Hematopoietic multipotent progenitor cell (in vitro differentiated cells): ENCODE measurements around the gene NHS. TPM values are rescaled to one million over a fixed set of nuclear protein-coding genes. Genes with fewer than 3 reads are reported as not detected.

Experiments
- DNase-seq, 3 donors: peaks; one replicate each; pipeline ENCODE4 v3.0.0-alpha.2; 2011 to 2015; ENCODE audit warnings: low read depth in 2 of 3, low spot score in 2 of 3
- total RNA-seq: library from RNA; depleted of rRNA; stranded (reverse); fragments of >200 nt; gene quantifications from one replicate; pipeline ENCODE4 v1.2.3, GENCODE V29; 2012

NHS gene
- total RNA-seq, 1 donor: under 0.01 TPM

DNA sequence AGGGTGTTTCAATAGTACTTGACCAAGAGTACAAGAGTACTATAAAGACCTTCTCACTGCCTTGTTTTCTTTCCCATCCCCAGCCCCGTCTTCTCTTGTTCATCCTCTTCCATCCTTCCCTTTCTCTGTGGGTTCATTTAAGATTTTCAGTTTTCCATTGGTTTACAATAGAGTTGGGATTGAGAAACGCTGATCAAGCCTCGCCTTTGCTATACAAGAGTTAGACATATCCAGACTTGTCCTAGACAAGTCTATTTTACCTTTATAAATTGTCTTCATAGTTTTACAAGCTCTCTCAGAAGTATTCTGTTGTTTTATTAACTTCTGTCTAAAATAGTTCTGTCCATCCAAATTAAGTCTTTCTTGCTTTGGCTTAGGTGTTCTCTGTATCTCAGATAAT lies 332.7 kb downstream of the NHS start:
- DNase-seq: no peak

GRCh38 chrX:17710871-17711301 lies 335.9 kb downstream of the NHS start:
- no peak for DNase-seq

DNA sequence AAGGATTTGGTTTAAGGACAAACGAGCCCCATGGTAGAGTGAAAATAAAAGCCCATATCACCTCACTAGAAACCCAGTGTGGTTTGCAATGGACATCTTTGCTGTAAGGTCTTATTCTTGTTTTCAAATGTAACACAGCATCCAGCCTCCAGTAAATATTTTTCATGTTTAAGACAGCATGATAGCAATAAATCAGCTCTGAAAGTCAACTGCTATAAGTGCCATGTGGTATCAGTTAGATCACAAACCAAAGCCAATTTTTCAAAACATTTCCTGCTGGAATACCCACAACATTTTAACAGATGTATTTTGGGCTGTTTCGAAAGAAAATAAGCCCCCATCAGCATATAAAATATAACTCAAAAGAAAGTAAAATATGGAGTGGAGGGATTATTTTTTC lies 338.3 kb downstream of the NHS start:
- no peak for DNase-seq

- no peak for DNase-seq
Measured at GRCh38 chrX:17718649-17719165, 343.7 kb downstream of the NHS start.

GRCh38 chrX:17719711-17720110 lies 344.7 kb downstream of the NHS start:
- no peak for DNase-seq

DNA sequence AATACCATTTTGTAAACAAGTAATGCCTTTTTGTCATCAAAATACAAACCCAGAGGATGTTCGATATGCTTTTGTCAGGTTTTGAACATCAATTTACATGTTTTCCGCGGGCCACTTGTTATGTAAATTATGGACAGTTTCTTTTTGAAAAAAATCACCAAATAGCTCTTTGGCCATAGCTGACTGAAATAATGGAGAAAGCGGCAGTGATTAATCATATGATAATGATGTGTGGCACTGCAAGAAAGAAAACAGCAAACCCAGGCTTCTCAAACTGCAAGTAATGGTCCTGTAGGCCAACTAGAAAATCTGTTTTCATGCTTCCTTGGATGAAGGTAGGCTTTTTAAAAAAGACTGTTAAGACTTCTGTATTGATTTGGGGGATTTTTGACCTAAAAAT lies 346.7 kb downstream of the NHS start:
- DNase-seq: no peak

GRCh38 chrX:17725181-17725580 lies 350.2 kb downstream of the NHS start:
- no peak for DNase-seq

DNA sequence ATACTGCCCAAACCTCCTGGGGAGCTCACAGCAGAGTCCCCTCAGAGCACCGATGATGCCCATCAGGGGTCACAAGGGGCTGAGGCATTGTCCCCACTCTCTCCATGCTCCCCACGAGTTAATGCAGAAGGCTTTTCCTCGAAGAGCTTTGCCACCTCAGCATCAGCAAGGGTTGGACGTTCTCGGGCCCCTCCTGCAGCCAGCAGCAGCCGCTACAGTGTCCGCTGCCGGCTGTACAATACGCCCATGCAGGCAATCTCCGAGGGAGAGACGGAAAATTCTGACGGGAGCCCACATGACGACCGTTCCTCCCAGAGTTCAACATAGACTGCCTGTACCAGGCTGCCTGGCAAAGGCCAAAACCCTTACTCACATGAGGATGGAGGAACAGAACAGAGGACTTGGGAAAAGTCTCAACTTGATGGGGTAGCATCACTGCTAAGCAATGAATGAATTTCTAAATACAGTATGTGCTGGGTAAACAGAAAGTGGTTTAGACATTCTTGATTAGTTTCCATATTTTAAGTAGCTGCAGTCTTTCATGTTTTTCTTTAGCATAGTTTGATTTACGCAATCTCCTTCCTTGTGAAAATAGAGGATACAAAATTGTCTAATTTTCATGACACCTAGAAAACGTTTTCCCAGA lies 357.3 kb downstream of the NHS start:
- no peak for DNase-seq

DNA sequence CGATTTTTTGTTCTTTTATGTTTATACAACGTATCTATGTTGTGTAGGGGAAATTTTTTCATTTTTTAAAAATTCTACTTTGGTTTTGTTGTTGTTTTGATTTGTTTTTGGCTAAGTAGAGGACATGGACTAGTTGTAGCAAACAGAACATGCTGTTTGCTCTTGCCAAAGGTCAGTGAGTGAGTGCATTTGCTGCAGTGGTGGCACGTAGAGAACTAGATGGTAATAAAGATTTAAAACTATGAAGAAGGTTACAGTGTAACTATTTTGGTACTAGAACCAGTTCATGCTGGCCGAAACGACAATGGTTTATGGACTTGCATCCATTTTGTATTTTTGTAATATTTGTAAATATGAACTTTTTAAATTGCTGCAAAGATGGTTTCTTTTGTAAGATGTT lies 360.4 kb downstream of the NHS start:
- no peak for DNase-seq

GRCh38 chrX:17736478-17736855 lies 361.5 kb downstream of the NHS start:
- peak in 1 of 3 donors; percentile 4 for DNase-seq

GRCh38 chrX:17736856-17737709 lies 362.1 kb downstream of the NHS start, which contains the start of gene SCML1:
Gene SCML1 (plus strand): TSS chrX:17737493. CDS start chrX:17744187, 6,694 bp downstream.
- DNase-seq: peak; percentile 67 to 94 (median 94)

DNA sequence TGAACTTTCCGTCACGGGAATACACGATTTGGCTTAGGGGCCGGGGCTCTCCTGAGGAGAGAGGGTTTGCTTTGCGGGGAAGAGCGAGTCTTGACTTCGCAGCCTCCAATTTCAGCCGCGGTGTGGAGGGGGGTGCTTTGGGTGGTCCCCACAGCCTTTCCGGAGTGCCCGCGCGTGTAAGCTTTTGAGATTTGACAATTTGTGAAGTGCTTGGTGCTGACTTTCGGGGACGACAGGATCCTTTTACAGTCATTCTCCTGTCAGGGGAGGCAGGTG lies 362.6 kb downstream of the NHS start:
- peak; percentile 21 to 38 (median 33) for DNase-seq

DNA sequence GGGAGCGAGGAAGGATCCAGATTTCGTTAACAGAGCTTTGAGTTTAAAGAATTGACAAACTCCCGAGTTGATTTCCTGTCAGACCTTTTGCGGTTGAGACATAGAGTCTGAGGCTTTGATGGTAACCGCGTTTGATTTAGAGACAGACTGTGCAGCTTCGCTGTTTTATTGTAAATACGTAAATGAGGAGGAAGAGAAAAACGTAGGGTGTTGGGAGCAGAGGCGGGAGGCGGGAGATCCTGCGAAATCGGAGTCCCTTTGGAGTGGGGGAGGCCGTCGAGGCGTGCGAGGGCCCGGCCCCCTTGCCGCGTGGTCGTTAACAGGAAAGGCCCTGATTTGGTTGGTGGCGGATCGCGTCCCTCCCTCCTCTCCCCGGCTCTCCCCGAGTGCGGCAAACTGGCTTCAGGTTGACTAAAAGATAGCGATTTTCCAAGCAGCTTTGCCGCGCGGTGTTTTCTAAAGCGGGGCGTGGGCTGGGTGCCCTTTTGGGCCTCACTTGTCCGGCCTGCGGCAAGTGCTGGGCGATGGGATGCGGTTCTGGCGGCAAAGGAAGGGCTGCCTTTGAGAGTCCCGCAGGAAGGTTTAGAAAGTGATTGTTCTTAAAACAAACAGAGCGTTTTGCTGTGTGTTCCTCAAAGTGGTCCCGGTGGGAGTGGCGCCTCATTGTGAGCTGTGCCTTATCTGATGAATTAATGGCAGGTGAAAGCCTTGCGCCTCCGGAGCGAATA lies 363.1 kb downstream of the NHS start:
- DNase-seq: peak in 2 of 3 donors; percentile 8 to 9

GRCh38 chrX:17738737-17739535 lies 363.9 kb downstream of the NHS start:
- DNase-seq: no peak

- no peak for DNase-seq
Measured at GRCh38 chrX:17740137-17741122, 365.4 kb downstream of the NHS start.

DNA sequence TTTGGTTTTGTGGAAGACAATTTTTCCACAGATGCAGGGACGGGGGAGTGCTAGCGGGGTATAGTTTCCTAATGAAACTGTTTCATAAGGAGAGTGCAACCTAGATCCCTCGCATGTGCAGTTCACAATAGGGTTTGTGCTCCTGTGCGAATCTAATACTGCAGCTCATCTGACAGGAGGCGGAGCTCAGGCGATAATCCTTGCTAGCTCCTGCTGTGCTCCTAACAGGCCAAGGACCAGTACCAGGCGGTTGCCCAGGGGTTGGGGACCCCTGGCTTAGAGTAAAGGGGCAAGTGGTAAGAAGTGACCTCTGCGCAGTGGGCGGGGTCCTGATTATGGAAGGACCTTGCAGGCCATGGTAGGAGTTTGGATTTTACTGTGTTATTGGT lies 366.1 kb downstream of the NHS start:
- no peak for DNase-seq

DNA sequence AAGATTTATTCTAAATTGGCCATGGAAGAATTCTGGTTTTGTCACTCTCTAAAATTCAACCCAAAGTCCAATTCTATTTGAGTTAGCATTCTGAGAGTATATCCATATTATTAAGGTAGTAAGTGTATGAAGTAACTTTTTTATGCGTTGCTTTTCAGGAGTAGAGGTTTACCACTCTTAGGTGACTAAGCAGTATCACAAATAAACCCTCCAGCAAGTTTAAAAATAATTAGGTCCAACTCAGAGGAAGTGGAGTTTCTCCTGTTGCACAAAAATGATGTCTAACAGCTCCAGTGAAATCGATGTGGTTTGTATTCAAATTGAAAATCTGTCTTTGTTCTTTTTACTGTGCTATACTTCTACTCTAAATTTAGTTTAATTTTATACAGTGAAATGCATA lies 368.9 kb downstream of the NHS start:
- no peak for DNase-seq

GRCh38 chrX:17744896-17745523 lies 370.0 kb downstream of the NHS start:
- DNase-seq: peak in 2 of 3 donors; percentile 9 to 38

DNA sequence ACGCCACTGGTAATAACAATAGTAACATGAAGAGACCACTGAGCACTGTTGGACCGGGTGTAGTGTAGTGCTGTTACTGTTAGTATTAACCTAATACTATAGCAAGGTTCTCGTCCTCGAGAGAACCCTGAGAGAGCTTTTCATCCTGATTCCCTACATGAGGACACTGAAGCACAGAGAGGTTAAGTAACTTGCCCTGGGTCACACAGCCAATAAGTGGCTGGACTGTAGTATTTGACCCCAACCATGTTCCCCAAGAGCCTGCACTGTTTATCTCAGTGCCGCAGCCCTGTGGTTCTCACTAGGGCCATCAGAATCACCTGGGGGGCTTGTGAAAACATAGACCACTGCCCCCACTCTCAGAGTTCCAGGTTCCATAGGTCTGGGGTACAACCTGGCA lies 372.7 kb downstream of the NHS start:
- no peak for DNase-seq
